ENCODE results near the gene PIM3. TPM values are rescaled to one million over a fixed set of nuclear protein-coding genes. Genes with fewer than 3 reads are reported as not detected.

PIM3 gene
- total RNA-seq, 1 experiment from 2014 or later: 15.4 TPM

DNA sequence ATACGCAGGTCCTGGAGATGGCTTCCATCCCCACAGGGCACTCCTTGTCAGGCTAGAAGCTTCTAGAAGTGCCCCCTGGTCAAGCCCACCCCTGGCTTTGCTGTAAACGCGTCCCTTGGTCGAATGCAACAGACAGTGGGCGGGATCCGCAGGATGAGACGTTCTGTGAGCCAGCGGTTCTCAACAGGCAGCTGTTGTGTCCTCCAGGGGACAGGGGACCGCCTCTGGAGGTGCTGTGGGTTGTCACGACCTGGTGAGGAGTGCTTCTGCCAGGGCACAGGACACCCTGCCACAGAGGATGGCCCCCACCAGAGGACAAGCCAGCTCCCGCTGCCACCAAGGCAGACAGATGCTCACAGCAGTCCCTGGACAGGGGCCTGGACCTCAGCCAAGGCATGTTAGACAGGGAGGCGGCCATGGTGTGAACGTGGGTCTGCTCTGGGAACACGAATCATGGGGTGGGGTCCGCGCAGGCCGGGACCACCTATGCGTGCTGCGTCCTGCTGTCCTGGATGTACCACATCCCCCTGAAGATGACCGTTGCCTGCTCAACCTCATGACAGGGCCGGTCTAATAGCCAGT lies 30.5 kb upstream of the PIM3 start:
- H3K4me2 ChIP-seq (ENCODE audit: low read depth, low read length, poor library complexity, severe bottlenecking): peak overlapping the region; percentile 61
- H3K9me2 ChIP-seq (replicated peaks; ENCODE audit: insufficient read depth, low read length): no peaks in the 10 kb centered on the region
- no peaks in the 10 kb centered on the region for H3K79me2 ChIP-seq (ENCODE audit: low read length)
- H3K4me1 ChIP-seq (ENCODE audit: low read length): peaks cover 25% of the 10 kb centered on the region
- no peak overlapping the region for H3K27ac ChIP-seq (ENCODE audit: low read length)
- no peak for DNase-seq
- no peak overlapping the region for H3K4me3 ChIP-seq (ENCODE audit: low read length)
- peak overlapping the region; percentile 11; the same call in 1 of the 2 replicates for H3K9ac ChIP-seq (ENCODE audit: low read length)
- peaks cover 7% of the 10 kb centered on the region; the same call in 1 of the 2 replicates for H4K20me1 ChIP-seq (ENCODE audit: insufficient read depth, low read depth, low read length)
- H3K9me3 ChIP-seq (ENCODE audit: low read length): no peaks in the 10 kb centered on the region
- no peak overlapping the region for H2AFZ ChIP-seq (ENCODE audit: low read length)
- no peaks in the 10 kb centered on the region for H3K36me3 ChIP-seq (ENCODE audit: insufficient read depth, low read length)
- H3K27me3 ChIP-seq (ENCODE audit: low read length): no peaks in the 10 kb centered on the region

GRCh38 chr22:49930596-49931412 lies 29.8 kb upstream of the PIM3 start:
- Histone ChIP-seq H3K27ac (ENCODE audit: low read length) (no peak overlapping the region), H3K36me3 (ENCODE audit: insufficient read depth, low read length) (no peaks in the 10 kb centered on the region), H3K9ac (ENCODE audit: low read length) (no peak overlapping the region), H3K9me2 (replicated peaks; ENCODE audit: insufficient read depth, low read length) (no peaks in the 10 kb centered on the region), H3K4me1 (ENCODE audit: low read length) (peaks cover 17% of the 10 kb centered on the region), H4K20me1 (ENCODE audit: insufficient read depth, low read depth, low read length) (peaks cover 7% of the 10 kb centered on the region; the same call in 1 of the 2 replicates), H3K4me2 (ENCODE audit: low read depth, low read length, poor library complexity, severe bottlenecking) (no peak overlapping the region), H3K4me3 (ENCODE audit: low read length) (no peak overlapping the region), H2AFZ (ENCODE audit: low read length) (no peak overlapping the region), H3K27me3 (ENCODE audit: low read length) (no peaks in the 10 kb centered on the region), H3K79me2 (ENCODE audit: low read length) (no peaks in the 10 kb centered on the region), H3K9me3 (ENCODE audit: low read length) (no peaks in the 10 kb centered on the region)
- peak; percentile 78 for DNase-seq

DNA sequence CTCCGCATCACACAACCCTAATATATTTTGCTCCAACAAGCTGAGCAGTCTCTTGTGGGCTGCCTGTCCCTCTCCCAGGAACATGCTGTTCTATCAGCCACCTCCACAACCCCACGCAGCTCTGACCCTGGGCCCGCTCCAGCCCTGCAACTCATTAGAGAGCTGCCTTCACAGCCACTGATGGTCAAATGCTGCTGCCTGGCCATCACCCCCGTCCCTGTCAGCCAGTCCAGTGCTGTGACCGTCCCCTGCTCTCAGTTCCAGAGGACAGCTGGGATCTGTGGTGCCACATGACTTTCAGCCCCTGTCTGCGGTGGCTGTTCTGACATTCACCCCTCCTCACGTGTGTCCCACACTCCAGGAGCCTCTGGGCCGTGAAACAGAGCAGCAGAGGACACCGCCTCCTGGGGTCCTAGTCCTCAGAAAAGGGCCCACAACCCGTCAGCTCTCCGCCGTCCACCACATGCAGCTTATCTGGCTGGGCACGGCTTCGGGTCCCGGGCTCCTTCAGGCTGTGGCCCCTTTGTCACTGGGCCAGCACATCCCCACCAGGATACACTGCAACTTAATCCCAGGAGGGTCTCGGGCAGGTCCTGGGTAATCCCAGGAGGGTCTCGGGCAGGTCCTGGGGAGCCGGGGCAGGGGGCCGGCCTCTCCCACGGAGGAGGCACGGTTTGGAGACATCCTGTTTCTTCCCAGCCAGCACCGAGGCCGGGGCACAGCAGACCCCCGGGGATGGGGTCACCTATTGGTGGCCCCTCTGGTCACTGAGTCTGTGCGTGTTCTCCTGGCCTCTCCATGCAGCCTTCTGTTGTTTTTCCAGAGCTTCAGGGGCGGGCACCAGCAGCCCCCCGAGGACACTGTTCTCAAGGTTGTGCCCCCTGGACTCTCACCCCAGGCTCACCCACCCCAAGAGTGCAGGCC lies 27.1 kb upstream of the PIM3 start:
- H3K27ac ChIP-seq (ENCODE audit: low read length): no peak overlapping the region
- no peak overlapping the region for H3K9ac ChIP-seq (ENCODE audit: low read length)
- H3K79me2 ChIP-seq (ENCODE audit: low read length): no peaks in the 10 kb centered on the region
- peaks cover 19% of the 10 kb centered on the region for H3K4me1 ChIP-seq (ENCODE audit: low read length)
- H3K4me3 ChIP-seq (ENCODE audit: low read length): no peak overlapping the region
- H3K9me2 ChIP-seq (replicated peaks; ENCODE audit: insufficient read depth, low read length): no peaks in the 10 kb centered on the region
- H3K9me3 ChIP-seq (ENCODE audit: low read length): no peaks in the 10 kb centered on the region
- peaks cover 7% of the 10 kb centered on the region; the same call in 1 of the 2 replicates for H4K20me1 ChIP-seq (ENCODE audit: insufficient read depth, low read depth, low read length)
- no peak for DNase-seq
- no peak overlapping the region for H2AFZ ChIP-seq (ENCODE audit: low read length)
- H3K27me3 ChIP-seq (ENCODE audit: low read length): no peaks in the 10 kb centered on the region
- no peak overlapping the region for H3K4me2 ChIP-seq (ENCODE audit: low read depth, low read length, poor library complexity, severe bottlenecking)
- no peaks in the 10 kb centered on the region for H3K36me3 ChIP-seq (ENCODE audit: insufficient read depth, low read length)

GRCh38 chr22:49934160-49934890 lies 26.2 kb upstream of the PIM3 start:
- Histone ChIP-seq H3K27me3 (ENCODE audit: low read length) (no peaks in the 10 kb centered on the region), H3K4me2 (ENCODE audit: low read depth, low read length, poor library complexity, severe bottlenecking) (no peak overlapping the region), H3K4me3 (ENCODE audit: low read length) (no peak overlapping the region), H3K9me2 (replicated peaks; ENCODE audit: insufficient read depth, low read length) (no peaks in the 10 kb centered on the region), H3K79me2 (ENCODE audit: low read length) (no peaks in the 10 kb centered on the region), H3K27ac (ENCODE audit: low read length) (no peak overlapping the region), H2AFZ (ENCODE audit: low read length) (no peak overlapping the region), H3K36me3 (ENCODE audit: insufficient read depth, low read length) (no peaks in the 10 kb centered on the region), H4K20me1 (ENCODE audit: insufficient read depth, low read depth, low read length) (peaks cover 7% of the 10 kb centered on the region; the same call in 1 of the 2 replicates), H3K9me3 (ENCODE audit: low read length) (no peaks in the 10 kb centered on the region), H3K4me1 (ENCODE audit: low read length) (peaks cover 19% of the 10 kb centered on the region), H3K9ac (ENCODE audit: low read length) (no peak overlapping the region)
- no peak for DNase-seq

- Histone ChIP-seq H3K9me3 (ENCODE audit: low read length) (no peaks in the 10 kb centered on the region), H4K20me1 (ENCODE audit: insufficient read depth, low read depth, low read length) (peaks cover 3% of the 10 kb centered on the region; the same call in 1 of the 2 replicates), H3K4me1 (ENCODE audit: low read length) (peaks cover 15% of the 10 kb centered on the region), H3K27ac (ENCODE audit: low read length) (no peak overlapping the region), H3K9ac (ENCODE audit: low read length) (no peak overlapping the region), H3K36me3 (ENCODE audit: insufficient read depth, low read length) (no peaks in the 10 kb centered on the region), H3K79me2 (ENCODE audit: low read length) (no peaks in the 10 kb centered on the region), H3K9me2 (replicated peaks; ENCODE audit: insufficient read depth, low read length) (no peaks in the 10 kb centered on the region), H3K4me3 (ENCODE audit: low read length) (no peak overlapping the region), H3K4me2 (ENCODE audit: low read depth, low read length, poor library complexity, severe bottlenecking) (no peak overlapping the region), H3K27me3 (ENCODE audit: low read length) (no peaks in the 10 kb centered on the region), H2AFZ (ENCODE audit: low read length) (no peak overlapping the region)
- peak; percentile 62 for DNase-seq
Measured at GRCh38 chr22:49934891-49935557, 25.5 kb upstream of the PIM3 start.

- no peaks in the 10 kb centered on the region for H3K79me2 ChIP-seq (ENCODE audit: low read length)
- H4K20me1 ChIP-seq (ENCODE audit: insufficient read depth, low read depth, low read length): no peaks in the 10 kb centered on the region
- no peak overlapping the region for H3K4me3 ChIP-seq (ENCODE audit: low read length)
- H3K9me3 ChIP-seq (ENCODE audit: low read length): no peaks in the 10 kb centered on the region
- peaks cover 13% of the 10 kb centered on the region for H3K4me1 ChIP-seq (ENCODE audit: low read length)
- H3K9me2 ChIP-seq (replicated peaks; ENCODE audit: insufficient read depth, low read length): no peaks in the 10 kb centered on the region
- no peak overlapping the region for H3K9ac ChIP-seq (ENCODE audit: low read length)
- no peak overlapping the region for H2AFZ ChIP-seq (ENCODE audit: low read length)
- no peak overlapping the region for H3K4me2 ChIP-seq (ENCODE audit: low read depth, low read length, poor library complexity, severe bottlenecking)
- no peak for DNase-seq
- no peaks in the 10 kb centered on the region for H3K36me3 ChIP-seq (ENCODE audit: insufficient read depth, low read length)
- no peak overlapping the region for H3K27ac ChIP-seq (ENCODE audit: low read length)
- no peaks in the 10 kb centered on the region for H3K27me3 ChIP-seq (ENCODE audit: low read length)
Measured at GRCh38 chr22:49935561-49935960, 25.0 kb upstream of the PIM3 start.

All from Karpas-422 (cell line).